Bronchial epithelial cell (primary cell): Measurements from ENCODE around the gene CACNA2D3. TPM values are rescaled to one million over a fixed set of nuclear protein-coding genes. Genes with fewer than 3 reads are reported as not detected.

Source experiments
- DNase-seq: peaks from one replicate; pipeline ENCODE4 v3.0.0-alpha.2; 2010; ENCODE audit warnings: low read depth
- FAIRE-seq: peaks from 2 replicates; lab custom pipeline; 2011; peaks lifted over from hg19 to GRCh38; lab: Jason Lieb, UNC
- H3K27me3 ChIP-seq: 2 replicates; pipeline ENCODE4 v1.5.1; 2011; ENCODE audit warnings: low read length; ENCODE audit not compliant: control insufficient read depth, insufficient read depth
- H3K36me3 ChIP-seq: 2 replicates; pipeline ENCODE4 v1.5.1; 2011; ENCODE audit warnings: low read length; ENCODE audit not compliant: control insufficient read depth, insufficient read depth
- H3K4me3 ChIP-seq: 2 replicates; pipeline ENCODE4 v1.5.1; 2011; ENCODE audit warnings: mild to moderate bottlenecking, low read depth, low read length, control low read depth
- total RNA-seq: library from RNA; depleted of rRNA; stranded (reverse); fragments of >200 nt; gene quantifications from 2 replicates; pipeline ENCODE4 v1.2.1, GENCODE V29; 2014
- TF ChIP-seq, protein P1 (sequence below): IDR thresholded peaks from 2 replicates; pipeline ENCODE4 v1.5.1; 2011; ENCODE audit warnings: mild to moderate bottlenecking, moderate library complexity, low read length, control low read depth, inconsistent platforms; ENCODE audit not compliant: insufficient read depth, severe bottlenecking

The CACNA2D3 gene
- total RNA-seq, 1 donor from 2014 or later = not detected

DNA sequence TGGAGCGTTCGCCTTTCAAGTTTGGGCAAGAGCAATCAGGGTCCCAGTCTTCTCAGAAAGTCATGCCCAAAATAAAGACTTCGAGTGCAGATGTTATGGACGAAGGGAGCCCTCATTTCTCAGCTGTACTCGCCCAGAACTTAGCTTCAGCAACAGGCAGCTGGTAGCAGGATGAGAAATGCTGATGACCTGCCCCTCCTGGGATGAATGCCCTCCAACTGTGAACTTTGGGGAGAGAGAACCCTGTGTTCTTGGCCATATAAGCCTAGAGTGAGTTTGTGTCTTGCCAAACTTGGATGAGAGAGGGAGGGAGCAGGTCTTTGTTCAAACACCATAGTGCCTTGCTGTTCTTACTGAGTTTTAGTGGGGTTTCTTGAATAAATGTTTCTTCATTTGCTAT, 405.2 kb downstream of the CACNA2D3 start:
- Histone ChIP-seq H3K36me3 (no peaks in the 10 kb centered on the region), H3K27me3 (no peaks in the 10 kb centered on the region), H3K4me3 (no peak overlapping the region)
- TF ChIP-seq, protein P1, sequence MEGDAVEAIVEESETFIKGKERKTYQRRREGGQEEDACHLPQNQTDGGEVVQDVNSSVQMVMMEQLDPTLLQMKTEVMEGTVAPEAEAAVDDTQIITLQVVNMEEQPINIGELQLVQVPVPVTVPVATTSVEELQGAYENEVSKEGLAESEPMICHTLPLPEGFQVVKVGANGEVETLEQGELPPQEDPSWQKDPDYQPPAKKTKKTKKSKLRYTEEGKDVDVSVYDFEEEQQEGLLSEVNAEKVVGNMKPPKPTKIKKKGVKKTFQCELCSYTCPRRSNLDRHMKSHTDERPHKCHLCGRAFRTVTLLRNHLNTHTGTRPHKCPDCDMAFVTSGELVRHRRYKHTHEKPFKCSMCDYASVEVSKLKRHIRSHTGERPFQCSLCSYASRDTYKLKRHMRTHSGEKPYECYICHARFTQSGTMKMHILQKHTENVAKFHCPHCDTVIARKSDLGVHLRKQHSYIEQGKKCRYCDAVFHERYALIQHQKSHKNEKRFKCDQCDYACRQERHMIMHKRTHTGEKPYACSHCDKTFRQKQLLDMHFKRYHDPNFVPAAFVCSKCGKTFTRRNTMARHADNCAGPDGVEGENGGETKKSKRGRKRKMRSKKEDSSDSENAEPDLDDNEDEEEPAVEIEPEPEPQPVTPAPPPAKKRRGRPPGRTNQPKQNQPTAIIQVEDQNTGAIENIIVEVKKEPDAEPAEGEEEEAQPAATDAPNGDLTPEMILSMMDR = no peak
- FAIRE-seq (no peak), DNase-seq (no peak)

DNA sequence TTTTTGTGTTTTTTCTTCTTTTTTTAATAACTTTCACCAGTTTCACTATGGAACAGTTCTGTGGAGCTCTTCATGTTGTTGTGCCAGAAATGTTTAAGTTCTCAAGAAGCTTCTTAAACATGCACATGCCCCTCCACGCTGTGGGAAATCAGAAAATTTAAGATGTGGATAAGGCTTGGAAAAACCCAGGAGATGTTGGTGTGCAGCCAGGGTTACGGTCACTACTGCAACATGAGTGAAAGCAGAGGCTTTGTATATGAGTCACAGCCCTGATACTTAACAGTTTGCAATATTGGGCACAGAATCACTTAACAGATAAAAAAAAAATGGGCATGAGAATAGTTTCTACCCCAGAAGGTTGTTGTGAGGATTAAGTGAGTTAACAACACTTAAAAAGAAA, 405.6 kb downstream of the CACNA2D3 start:
- Histone ChIP-seq H3K27me3 (no peaks in the 10 kb centered on the region), H3K36me3 (no peaks in the 10 kb centered on the region), H3K4me3 (no peak overlapping the region)
- TF ChIP-seq, protein P1 = no peak
- FAIRE-seq = no peak
- no peak for DNase-seq

DNA sequence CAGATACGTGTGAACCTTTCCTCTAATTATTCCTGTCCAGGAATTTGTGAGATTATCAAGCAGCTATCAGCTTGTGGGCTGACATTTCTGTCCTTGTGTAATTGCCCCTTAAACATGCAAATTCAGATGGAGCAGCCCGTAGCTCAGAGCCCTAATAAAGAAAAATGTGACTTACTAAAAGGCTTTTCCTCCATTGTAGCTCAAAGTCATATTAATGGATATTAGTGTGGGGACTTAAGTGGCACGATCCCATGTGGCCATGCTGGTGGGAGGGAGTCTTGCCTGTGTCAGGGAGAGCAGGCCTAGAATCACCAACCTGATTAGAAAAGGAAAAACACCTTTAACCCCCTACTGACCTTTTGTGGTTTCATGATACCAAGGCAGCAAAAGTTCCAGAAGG, 406.3 kb downstream of the CACNA2D3 start:
- FAIRE-seq = no peak
- Histone ChIP-seq H3K4me3 (no peak overlapping the region), H3K36me3 (no peaks in the 10 kb centered on the region), H3K27me3 (no peaks in the 10 kb centered on the region)
- TF ChIP-seq, protein P1 = no peak
- DNase-seq = no peak

DNA sequence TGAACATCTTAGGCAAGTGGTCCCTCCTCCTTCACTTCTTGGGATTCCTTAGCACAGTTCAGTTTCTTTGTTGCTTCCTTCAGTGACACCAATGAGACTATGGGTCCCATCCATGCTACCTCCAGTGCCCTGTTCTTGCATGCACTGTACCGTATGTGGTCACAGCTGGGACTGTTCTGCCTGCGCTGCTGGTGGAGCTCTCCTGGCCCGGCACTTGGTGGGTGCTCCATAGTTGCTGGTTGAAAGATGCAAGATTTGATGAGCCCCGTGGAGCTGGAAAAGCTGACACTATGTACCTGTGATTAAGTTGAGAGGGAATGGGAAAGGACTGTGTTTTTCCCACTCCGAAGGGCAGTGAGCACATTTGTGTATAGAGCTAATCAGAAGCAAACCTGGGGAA, 407.7 kb downstream of the CACNA2D3 start:
- Histone ChIP-seq H3K4me3 (no peak overlapping the region), H3K36me3 (no peaks in the 10 kb centered on the region), H3K27me3 (no peaks in the 10 kb centered on the region)
- DNase-seq = no peak
- TF ChIP-seq, protein P1 = no peak
- FAIRE-seq = peak; percentile 66

DNA sequence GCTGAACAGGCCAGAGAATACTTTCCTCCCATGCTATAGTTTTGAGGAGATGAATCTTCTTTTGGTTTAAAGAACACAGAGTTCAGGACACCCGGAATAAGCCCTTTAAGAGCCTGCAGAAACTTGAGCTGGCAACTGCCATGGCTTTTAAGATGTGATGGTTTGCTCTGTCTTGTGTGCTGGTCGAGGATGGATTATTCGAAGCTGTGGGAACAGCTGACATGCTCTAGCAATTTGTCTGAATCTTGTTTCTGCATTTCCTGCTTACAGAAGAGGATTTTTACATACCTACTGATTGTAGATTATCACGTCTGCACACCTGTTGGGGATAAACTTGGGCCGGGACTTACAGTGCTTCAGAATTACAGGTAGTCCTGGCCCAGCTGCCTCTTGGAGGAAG, 408.6 kb downstream of the CACNA2D3 start:
- FAIRE-seq (no peak), DNase-seq (no peak)
- H3K27me3 ChIP-seq = no peaks in the 10 kb centered on the region
- H3K4me3 ChIP-seq = no peak overlapping the region
- TF ChIP-seq, protein P1 = no peak
- no peaks in the 10 kb centered on the region for H3K36me3 ChIP-seq

DNA sequence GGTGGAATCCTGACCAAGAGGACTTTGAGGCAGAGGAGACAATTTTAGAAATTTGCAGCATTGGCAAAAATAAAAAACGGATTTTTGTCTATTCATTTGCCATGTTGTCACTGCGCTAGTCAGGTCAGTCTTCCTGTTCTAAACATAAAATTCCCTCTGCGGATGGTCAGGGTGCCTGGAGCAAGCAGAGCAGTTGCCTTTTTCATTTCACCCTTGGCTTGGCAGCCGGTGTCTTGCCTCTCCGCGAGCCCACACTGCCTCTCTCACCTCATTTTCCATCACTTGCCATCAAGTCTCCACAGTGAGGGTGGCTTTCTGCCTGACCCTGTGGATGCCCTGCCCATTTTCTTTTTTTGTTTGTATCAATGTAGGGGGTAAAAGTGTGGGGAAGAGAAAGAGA, 409.4 kb downstream of the CACNA2D3 start:
- Histone ChIP-seq H3K36me3 (no peaks in the 10 kb centered on the region), H3K4me3 (no peak overlapping the region), H3K27me3 (no peaks in the 10 kb centered on the region)
- FAIRE-seq (no peak), DNase-seq (no peak)
- TF ChIP-seq, protein P1 = no peak
